ENCODE measurements around the gene MMP23B.
"Not testable (repeated sequence)": the region's sequence is repeated elsewhere in the genome, so short reads cannot be mapped to it uniquely, and the experiment has no call there.

MMP23B gene

GRCh38 chr1:1631782-1632420, at the start of gene MMP23B:
Gene MMP23B, plus strand, starts transcription at chr1:1632173. Its CDS starts 46 bp downstream, at chr1:1632219.
- FAIRE-seq, result no peak

DNA sequence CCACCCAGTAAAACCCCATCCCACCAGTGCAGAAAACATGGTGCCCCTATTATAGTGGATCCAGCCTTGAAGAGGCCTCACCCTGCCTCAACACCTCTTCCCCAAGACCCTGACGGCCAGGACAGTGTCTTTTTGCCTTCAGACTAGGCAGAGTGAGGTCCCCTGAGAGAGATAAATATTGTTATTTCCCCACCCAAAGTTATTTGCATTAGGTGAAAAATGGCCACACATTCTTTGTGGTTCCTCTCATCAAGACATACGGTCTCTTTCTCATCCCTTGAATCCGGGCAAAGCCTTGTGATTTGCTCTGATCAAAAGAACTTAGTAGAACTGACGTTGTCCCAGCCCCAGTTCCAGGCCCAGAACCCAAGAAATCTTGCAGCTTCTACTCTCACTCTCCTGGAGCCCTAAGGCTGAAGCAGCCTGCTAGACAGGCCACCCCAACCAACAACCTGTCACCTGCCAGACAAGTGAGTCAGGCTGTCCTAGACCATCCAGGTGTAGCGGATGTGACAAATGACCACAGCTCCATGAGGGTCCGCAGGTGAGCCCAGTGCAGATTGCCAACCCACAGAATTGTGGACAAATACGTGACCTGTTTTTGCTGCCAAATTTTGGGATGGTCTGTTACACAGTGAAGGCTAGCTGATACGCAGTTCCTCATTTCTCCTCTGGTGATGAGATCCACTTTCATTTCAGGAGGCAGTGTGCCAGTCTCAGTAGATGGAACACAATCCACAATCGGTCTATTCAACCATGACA, 49.2 kb upstream of the MMP23B start:
- FAIRE-seq, result no peak

DNA sequence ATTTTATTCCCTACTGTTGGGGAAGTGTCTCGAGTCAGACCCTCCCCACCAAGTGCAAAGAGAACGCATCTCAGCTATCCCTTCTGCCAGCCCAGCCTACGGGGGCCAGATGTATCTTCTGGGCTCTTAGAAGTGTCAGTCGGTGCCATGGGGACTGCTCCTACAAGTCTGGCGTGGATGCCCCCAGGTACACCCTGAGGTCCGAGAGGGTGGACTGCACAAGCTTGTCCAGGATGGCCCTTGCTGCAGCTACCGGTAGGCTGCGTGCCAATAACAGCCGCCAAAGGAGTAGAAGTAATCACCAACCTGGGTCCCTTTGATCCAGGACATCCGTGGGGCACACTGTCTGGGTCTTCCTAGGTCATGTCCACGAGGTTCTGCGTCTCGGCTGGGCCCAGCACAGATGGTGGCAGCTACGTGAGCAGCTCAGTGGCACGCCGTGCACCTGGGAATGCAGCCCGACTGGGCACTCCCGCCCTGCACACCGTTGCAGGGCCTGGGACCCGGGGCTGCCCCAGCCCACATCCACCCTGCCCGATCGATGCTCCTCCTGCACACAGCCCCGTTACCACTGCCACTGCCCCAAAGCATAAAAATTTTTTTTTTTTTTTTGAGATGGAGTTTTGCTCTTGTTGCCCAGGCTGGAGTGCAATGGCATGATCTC, 48.5 kb upstream of the MMP23B start:
- FAIRE-seq, result no peak

DNA sequence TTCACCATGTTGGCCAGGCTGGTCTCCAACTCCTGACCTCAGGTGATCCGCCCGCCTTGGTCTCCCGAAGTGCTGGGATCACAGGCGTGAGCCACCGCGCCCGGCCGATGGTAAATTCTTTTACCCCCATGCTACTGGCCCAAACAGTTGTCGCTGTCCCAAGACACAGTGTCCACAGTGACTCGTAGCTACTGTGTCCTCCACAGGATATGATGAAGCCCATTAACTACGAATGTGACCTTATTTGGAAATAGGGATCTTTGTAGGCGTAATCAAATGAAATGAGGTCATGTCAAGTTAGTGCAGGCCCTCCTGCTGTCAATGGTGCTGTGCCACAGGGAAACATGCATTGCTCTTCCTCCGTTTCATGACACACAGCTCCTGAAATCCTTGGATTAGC, 40.5 kb upstream of the MMP23B start:
- FAIRE-seq, result no peak

GRCh38 chr1:1593834-1594601, 38.0 kb upstream of the MMP23B start:
- FAIRE-seq, result no peak

GRCh38 chr1:1594602-1595260, 37.2 kb upstream of the MMP23B start:
- FAIRE-seq, result no peak

- FAIRE-seq, result not testable (repeated sequence)
Measured at GRCh38 chr1:1595341-1595740, 36.6 kb upstream of the MMP23B start.

- FAIRE-seq, result no peak
Measured at GRCh38 chr1:1596493-1597274, 35.3 kb upstream of the MMP23B start.

- no peak for FAIRE-seq
Measured at GRCh38 chr1:1597275-1597930, 34.6 kb upstream of the MMP23B start.

DNA sequence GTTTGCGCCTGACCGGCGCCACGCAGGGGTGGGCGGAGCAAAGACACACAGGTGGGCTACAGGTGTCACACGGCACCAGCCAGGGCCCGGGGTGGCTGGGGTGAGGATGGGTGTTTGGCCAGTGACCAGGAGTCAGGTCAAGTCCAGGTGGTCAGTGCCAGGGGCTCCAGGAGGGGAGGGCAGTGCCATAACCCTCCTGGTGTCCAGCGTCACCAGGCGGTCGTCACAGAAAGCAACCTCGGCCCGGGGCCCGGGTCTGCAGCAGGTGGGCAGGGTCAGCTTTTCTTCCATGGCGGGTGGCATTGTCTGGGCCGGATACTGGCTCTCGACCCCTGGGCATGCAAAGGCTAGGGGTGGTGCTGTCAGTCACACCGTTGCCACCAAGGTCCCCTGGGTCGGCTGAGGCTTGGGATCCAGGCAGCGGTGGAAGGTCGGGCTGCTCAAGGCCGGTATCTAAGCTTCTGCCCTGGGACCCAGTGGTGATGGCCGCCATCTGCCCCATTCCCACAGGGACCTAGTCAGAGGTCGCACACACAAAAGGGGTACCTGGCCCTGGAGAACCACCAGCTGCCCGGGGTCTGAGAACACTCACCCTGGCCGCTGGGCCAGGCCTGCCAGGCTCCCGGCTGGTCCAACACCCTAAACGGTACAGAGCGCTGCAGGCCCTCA, 33.8 kb upstream of the MMP23B start:
- no peak for FAIRE-seq

DNA sequence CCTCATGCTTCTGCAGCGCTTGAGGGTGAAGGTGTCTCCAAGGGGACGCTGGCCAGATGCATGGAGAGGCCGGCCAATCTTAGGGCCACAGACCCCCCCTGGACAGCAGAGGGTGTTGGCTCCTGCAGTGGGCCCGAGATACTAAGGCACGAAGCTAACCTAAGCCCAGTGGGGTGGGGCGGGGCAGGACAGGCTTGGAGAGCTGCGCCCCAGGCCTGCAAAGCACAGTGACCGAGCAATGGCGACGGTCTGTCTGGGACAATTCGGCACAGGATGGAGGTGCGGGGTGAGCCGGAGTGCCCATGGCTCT, 33.3 kb upstream of the MMP23B start:
- FAIRE-seq, result no peak

DNA sequence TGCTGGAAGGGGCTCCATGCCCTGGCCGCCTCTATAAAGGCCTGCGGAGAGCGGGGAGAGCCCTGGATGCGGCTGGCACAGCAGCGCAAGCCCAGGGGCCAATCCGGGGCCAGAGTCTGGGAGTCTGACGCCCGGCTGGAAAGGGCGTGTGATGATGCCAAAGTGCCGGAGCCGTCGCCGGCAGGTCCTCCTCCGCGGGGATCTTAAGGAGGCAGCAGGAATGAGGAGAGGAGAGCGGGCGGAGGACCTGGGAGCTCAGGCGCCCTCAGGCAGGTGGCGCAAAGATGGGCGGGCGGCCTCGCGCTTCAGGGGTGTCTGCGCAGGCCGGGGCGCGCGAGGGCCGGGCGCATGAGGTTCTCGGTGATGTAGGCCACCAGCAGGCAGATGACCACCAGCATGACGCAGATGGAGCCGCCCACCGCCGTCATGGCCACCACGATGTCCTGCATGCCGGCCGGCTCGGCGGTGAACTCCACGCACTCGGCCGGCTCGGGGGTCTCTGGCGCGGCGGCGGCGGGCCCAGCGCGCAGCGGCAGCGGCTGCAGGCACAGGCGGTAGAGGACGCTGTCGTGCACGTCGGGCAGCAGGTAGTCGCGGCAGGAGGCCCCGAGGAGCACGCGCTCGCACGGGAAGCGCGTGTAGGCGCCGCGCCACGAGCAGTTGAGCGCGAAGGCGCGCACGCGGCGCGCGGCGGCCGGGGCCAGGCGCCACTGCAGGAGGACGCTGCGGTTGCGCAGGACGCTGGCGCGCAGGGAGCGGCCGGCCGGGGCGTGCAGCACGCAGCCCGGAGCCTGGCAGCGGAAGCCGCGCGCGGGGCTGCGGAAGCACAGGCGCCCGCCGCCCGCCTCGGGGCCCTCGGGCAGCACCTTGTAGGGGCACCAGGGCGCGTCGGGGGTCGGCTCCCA, 32.7 kb upstream of the MMP23B start:
- no peak for FAIRE-seq

- no peak for FAIRE-seq
Measured at GRCh38 chr1:1599935-1600860, 31.8 kb upstream of the MMP23B start, which contains the start of gene FNDC10. Gene FNDC10, minus strand, starts transcription at chr1:1600135. Its CDS starts 120 bp downstream, at chr1:1600015.

GRCh38 chr1:1600861-1601563, 31.0 kb upstream of the MMP23B start:
- no peak for FAIRE-seq

DNA sequence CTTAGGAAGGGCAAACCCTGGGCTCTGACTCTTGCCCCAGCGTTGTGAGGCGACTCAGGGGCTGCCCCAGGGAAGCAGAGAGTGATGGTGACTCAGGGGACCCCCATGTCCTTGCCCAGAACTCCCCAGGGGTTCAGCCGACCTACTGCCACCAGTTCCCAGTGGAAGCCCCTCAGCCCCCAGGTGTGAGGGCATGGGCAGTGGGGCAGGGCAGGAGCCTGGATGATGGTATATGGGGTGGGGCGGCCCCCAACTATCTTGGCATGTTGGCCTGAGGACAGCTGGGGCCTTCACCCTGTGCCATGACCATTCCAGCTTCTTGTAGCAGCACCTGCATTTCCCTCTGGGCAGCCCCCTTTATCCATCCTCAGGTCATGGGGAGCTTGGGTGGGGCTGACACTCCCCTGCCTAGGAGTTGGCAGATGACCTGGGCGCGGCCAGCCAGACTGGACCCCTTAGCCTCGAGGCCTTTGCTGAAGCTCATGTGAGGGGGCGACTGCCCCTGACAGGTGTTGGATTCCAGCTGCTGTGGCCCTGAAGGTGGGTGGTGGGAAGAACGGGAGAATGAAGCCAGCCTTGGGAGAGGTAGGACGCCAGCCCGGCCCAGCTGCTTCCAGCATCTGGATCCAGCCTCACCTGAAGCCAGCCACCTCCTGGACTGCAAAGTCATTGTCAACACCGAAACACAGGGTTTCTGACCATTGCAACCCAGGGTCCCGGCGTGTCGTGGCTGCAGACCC, 30.2 kb upstream of the MMP23B start:
- FAIRE-seq, result no peak

DNA sequence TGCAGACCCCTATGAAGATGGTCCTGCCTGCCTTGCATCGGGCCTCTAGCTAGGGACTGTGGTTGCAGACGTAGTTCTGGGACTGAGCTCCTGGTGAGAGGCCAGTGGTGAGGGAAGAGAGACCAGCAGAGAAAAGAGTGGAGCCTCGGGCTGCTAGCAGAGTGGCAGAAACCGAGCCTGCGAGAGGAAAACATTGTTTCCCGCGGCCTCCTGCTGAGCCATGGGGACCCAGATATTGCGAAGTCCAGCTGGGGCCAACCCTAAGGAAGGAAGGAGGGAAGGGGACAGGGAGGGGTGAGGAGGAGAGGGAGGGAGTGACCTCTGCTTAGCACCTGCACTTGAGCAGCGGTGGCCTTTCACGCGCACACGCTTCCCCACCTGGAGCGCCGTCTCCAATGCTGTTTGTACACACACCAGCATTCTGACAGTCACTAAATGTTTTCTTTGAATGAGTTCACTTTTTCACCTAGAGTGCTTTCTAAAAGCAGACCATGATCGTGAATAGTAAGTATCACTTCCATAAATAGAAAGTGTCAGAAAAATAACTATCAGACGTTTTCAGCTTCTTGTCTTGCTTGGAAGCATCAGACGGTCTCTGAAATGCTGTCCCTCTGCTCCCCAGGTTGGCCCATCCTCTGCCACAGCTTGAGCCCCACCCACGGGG, 29.5 kb upstream of the MMP23B start:
- FAIRE-seq, result no peak

Measured in TTC549 (cell line).